ENCODE data around the gene MRAP2.

MRAP2 gene

DNA sequence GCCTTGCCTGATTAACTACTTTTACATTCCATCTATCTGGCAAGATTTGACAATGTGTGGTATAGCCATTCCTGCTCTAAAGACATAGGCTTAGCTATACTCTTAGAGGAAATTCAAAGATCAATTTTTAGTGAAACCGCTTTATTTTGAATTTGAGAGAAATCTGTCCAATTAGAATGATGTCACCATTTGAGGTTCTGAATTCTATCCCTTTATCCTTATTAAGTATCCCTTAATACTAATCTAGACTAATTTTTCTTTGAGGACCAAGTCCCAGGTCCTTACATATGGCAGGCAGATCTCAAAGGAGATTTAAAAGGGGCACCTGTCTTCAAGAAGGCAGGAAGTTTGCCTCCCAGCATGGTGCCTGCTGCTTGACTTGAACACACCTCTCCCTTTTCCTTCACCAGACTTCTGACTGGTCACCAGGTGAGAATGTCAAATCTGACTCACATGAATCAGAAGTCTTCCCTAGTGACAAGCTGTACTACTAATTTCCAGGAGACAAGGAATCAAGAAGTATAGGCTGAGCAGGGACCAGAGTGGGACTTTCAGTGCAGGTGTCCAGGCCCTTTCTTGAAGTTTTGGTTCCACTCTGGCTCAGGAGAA, 15.0 kb upstream of the MRAP2 start:
- no peak for TF ChIP-seq GATA2 (IDR thresholded peaks at IDR 0.05; ENCODE audit: low read depth, low read length)
- TF ChIP-seq GATA3 (IDR thresholded peaks at IDR 0.05; ENCODE audit: low read depth, low read length): no peak

- TF ChIP-seq GATA2 (IDR thresholded peaks at IDR 0.05; ENCODE audit: low read depth, low read length) (no peak), GATA3 (IDR thresholded peaks at IDR 0.05; ENCODE audit: low read depth, low read length) (no peak)
These were observed 14.3 kb upstream of the MRAP2 start for GRCh38 chr6:84019141-84019841.

DNA sequence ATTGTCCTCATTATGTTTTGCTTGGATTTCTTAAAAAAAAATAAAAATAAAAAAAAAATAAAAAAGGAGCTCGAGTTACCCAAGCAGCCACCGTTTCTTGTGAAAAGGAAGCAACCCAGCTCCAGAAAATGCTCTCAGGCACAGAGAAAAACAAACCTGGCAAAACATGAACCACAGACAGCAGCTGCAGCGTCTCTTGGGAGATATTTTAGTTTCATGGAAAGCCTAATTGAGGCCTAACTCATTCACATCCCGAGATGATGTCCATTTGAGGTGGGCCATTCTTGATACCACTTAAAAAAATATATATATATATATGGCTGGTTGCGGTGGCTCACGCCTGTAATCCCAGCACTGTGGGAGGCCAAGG, 13.7 kb upstream of the MRAP2 start:
- TF ChIP-seq GATA3 (IDR thresholded peaks at IDR 0.05; ENCODE audit: low read depth, low read length) (no peak), GATA2 (IDR thresholded peaks at IDR 0.05; ENCODE audit: low read depth, low read length) (no peak)

DNA sequence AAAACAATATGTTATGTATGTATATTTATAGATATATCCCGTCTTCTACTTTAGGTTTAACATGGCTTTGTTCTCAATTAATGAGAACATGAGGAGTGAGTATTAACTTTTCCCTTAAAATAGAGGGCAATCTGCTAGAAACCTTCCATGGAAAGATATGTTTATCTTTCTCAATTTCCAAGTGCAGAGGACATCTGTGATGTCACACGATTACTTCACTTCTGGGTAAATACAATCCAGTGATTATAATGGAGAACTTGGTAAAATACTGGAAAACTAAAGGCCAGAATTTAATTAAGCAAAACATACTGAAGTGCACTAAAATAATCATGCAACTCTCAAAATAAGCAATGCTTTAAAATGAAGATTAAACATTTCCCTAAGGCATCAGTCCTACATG, 11.9 kb upstream of the MRAP2 start:
- TF ChIP-seq GATA2 (IDR thresholded peaks at IDR 0.05; ENCODE audit: low read depth, low read length) (no peak), GATA3 (IDR thresholded peaks at IDR 0.05; ENCODE audit: low read depth, low read length) (no peak)

- TF ChIP-seq GATA3 (IDR thresholded peaks at IDR 0.05; ENCODE audit: low read depth, low read length) (no peak), GATA2 (IDR thresholded peaks at IDR 0.05; ENCODE audit: low read depth, low read length) (no peak)
These were observed 6.8 kb upstream of the MRAP2 start for GRCh38 chr6:84026721-84027164.

DNA sequence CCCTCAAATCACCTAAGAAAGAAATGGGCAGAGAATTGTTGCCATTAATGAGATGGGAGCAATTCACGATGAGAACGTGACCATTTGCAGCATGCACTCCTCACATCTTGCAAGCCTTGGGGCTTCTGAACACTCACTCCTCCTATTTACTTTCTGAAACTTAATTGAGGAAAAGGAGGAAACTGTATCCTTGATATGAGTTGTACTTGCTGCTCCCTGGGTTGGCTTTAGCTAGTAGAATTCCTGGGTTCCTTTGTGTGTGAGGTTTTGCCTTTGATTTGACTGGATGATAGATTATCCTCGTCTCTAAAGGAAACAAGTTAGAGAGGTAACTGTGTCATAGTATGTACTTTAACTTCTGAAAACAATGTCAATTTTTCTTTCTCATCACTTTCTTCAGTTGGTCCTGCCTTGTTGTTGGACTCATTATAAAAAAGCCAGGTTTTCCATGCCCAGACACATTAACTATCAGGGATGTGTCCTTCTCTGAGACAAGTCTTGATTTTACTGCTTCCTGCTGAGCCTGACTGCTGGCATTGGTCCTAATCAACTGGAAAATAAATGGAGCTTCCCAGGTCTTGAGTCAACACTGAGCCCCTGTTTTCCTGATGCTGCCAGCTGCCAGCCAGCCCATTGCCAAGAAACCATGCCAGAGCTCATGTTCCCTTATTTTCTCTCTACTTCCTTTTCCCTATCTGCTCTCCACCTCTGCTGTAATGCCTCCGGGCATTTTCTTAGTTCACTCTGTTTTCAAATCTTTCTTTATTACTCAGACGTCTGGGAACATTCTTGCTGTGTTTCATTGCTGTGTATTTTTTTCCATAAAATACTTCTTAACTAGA, 6.0 kb upstream of the MRAP2 start:
- no peak for TF ChIP-seq GATA3 (IDR thresholded peaks at IDR 0.05; ENCODE audit: low read depth, low read length)

DNA sequence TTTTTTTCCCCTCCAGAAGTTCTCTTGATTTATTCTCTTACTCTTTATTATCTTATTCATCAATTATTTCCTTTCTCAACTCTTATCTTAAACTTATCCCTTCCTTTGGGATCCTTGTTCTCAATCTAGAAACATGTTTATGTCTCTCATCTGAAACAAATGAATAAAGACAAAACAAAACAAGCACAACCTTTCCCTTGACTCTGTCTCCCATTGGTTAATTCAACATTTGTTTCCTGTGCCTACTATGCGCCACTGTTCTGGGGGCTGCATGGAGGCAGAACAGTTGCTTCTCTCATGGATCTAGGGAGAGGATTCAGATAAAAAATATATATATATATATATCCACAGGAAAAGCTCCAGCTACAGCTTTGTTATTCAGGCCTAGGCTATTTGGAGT, 5.2 kb upstream of the MRAP2 start:
- TF ChIP-seq GATA2 (IDR thresholded peaks at IDR 0.05; ENCODE audit: low read depth, low read length) (no peak), GATA3 (IDR thresholded peaks at IDR 0.05; ENCODE audit: low read depth, low read length) (no peak)

DNA sequence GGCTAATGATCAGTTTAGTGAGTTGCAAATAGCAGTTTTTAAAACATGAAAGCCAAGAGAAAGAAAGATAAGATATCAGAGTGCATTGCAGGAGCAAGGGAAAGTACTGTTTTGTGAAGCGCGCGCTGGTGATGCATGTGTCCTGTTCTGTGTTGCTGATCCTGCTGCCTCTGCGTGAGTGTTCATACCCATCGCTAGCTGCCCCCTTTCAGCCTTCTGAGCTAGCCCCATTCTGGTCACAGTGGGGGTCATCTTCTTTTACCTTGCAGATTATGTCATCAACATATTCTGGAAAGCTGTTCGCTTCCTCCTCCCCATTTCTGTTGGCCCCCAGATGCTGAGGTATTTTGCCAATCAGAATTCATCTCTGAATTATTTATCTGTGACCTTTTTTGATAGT, 1.9 kb downstream of the MRAP2 start:
- no peak for TF ChIP-seq GATA2 (IDR thresholded peaks at IDR 0.05; ENCODE audit: low read depth, low read length)
- TF ChIP-seq GATA3 (IDR thresholded peaks at IDR 0.05; ENCODE audit: low read depth, low read length): no peak

DNA sequence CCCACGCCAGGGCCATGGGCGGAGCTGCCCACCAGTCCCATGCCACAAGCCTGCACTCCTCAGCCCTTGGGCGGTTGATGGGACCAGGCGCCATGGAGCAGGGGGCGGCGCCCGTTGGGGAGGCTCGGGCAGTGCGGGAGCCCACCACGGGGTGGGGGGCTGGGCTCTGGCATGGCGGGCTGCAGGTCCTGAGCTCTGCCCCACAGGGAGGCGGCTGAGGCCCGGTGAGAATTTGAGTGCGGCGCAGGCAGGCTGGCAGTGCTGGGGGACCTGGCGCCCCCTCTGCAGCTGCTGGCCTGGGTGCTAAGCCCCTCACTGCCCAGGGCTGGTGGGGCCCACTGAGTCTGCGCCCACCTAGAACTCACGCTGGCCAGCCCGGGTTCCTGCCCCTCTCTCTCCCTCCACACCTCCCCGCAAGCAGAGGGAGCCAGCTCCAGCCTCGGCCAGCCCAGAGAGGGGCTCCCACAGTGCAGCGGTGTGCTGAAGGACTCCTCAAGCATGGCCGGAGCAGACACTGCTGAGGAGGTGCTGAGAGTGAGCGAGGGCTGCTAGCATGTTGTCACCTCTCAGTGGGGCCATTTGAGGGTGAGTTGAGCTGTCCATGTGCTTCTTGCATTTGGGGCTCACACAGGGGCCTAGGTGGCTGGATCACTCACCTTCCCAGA, 4.0 kb downstream of the MRAP2 start:
- TF ChIP-seq GATA2 (IDR thresholded peaks at IDR 0.05; ENCODE audit: low read depth, low read length) (no peak), GATA3 (IDR thresholded peaks at IDR 0.05; ENCODE audit: low read depth, low read length) (no peak)

- TF ChIP-seq GATA2 (IDR thresholded peaks at IDR 0.05; ENCODE audit: low read depth, low read length): no peak
- no peak for TF ChIP-seq GATA3 (IDR thresholded peaks at IDR 0.05; ENCODE audit: low read depth, low read length)
These were observed 9.0 kb downstream of the MRAP2 start for GRCh38 chr6:84042603-84043002.

DNA sequence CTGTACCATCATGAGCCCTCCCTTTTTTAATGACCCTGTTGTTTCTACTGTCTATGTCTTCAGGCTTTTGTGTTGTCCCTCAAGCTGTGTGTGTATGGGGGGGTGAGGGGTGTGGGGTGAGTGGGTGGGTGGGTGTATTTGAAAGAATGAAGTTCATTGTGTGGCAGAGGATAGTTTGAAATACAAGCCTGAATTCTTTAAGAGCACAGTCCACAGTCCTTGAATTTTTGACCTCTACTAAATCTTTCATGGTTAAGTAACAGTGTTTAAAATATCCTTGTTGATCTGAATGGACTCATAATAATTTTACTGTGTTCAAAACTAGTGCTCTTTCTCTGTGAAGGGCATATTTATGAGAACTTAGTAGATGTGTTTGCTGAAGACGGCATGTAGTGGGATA, 10.0 kb downstream of the MRAP2 start:
- no peak for TF ChIP-seq GATA2 (IDR thresholded peaks at IDR 0.05; ENCODE audit: low read depth, low read length)
- TF ChIP-seq GATA3 (IDR thresholded peaks at IDR 0.05; ENCODE audit: low read depth, low read length): no peak

DNA sequence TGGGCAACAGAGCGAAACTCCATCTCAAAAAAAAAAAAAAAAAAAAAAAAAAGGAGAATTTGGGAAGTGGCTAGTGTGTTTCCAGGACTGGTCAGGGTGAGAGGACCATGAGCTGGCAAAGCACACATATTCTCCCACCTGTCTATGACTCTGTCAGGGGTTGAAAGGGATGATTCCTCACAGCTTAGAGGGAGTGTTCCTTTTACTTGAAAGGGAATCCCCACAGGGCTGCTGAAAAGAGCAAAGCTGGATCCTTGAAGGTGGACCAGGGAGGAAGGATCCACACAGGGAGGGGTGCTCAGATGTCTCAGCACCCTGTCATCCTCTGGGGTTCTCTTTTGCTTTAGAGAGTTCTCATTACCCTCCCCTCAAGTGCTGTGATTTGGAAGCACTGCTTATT, 13.2 kb downstream of the MRAP2 start:
- TF ChIP-seq GATA2 (IDR thresholded peaks at IDR 0.05; ENCODE audit: low read depth, low read length): no peak
- TF ChIP-seq GATA3 (IDR thresholded peaks at IDR 0.05; ENCODE audit: low read depth, low read length): no peak

GRCh38 chr6:84048588-84048987, 15.0 kb downstream of the MRAP2 start:
- TF ChIP-seq GATA3 (IDR thresholded peaks at IDR 0.05; ENCODE audit: low read depth, low read length) (no peak), GATA2 (IDR thresholded peaks at IDR 0.05; ENCODE audit: low read depth, low read length) (peak; percentile 74)

GRCh38 chr6:84050408-84050807, 16.8 kb downstream of the MRAP2 start:
- TF ChIP-seq GATA3 (IDR thresholded peaks at IDR 0.05; ENCODE audit: low read depth, low read length) (no peak), GATA2 (IDR thresholded peaks at IDR 0.05; ENCODE audit: low read depth, low read length) (no peak)

Measured in SH-SY5Y (cell line).